ENCODE data around the gene EBNA1BP2. TPM values are rescaled to one million over a fixed set of nuclear protein-coding genes. Genes with fewer than 3 reads are reported as not detected.
"Not testable (repeated sequence)": the region's sequence is repeated elsewhere in the genome, so short reads cannot be mapped to it uniquely, and the experiment has no call there.

The EBNA1BP2 gene
- total RNA-seq = 31.9 TPM

- DNase-seq (ENCODE audit: low spot score) = peak; percentile 94
Measured at GRCh38 chr1:43171876-43172526, at the start of gene EBNA1BP2, which contains the start of gene CFAP57. TSS of gene EBNA1BP2 (minus strand) at chr1:43172290. CDS start at chr1:43172118, 172 bp downstream. TSS of gene CFAP57 (plus strand) at chr1:43172330. CDS start at chr1:43172754, 424 bp downstream.

- DNase-seq (ENCODE audit: low spot score) = no peak
Measured at GRCh38 chr1:43221797-43222196, 49.7 kb upstream of the EBNA1BP2 start.

DNA sequence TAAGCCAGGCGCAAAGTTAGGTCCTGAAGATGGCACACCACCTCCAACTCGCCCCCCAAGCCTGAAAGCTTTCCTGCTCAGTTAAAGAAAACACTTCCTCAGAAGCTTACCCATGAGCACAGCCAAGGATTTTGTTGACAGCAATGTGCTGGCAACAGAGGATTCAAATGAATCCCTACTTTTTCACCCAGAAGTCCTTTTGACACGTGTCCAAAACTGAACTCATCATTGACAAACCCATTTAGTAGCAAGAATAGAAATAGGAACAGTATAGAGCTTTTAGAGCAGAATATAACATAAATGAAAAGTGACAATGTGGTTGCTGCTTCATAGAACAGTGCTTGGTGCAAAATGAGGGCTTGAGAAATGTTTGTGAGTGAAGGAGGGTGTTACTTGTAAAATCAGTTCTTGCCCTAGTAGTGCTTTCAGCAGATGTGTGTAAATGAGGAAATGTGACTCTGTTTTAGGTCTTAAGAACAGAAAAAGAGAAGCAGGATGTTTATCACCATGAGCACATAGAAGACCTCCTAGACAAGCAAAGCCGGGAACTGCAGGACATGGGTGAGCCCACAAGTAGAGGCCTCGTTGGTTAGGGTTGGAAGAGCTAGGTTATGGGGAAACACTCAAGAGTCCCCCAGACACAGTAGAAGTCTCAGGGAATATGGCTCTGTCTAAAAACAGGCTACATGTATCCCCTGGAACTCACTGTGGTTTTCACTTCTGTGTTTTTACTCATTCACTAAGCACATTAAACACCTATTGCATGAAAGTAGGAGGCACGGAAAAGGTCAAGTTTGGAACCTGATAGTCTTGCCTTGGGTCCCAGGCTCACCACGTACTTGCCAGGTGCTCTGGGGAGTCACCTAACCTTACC lies 49.1 kb upstream of the EBNA1BP2 start:
- no peak for DNase-seq (ENCODE audit: low spot score)

DNA sequence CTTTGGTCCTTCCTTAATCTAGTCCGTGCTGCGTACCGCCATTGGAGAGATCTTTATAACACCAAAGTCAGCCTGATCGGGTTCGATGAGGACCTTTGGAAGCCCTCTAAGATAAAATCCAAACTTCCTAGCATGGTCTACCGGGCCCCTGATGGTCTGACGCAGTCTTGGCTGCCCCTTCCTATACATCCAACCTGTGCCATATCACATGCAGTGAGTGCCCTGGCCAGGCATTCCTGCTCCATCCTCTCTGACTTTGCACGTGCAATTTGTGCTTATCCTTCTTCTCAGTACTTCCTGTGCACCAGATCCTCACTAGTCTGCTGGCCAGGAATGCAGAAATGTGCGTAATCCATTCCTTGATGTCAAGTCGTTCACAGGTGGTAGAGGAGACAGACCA lies 45.7 kb upstream of the EBNA1BP2 start:
- no peak for DNase-seq (ENCODE audit: low spot score)

DNA sequence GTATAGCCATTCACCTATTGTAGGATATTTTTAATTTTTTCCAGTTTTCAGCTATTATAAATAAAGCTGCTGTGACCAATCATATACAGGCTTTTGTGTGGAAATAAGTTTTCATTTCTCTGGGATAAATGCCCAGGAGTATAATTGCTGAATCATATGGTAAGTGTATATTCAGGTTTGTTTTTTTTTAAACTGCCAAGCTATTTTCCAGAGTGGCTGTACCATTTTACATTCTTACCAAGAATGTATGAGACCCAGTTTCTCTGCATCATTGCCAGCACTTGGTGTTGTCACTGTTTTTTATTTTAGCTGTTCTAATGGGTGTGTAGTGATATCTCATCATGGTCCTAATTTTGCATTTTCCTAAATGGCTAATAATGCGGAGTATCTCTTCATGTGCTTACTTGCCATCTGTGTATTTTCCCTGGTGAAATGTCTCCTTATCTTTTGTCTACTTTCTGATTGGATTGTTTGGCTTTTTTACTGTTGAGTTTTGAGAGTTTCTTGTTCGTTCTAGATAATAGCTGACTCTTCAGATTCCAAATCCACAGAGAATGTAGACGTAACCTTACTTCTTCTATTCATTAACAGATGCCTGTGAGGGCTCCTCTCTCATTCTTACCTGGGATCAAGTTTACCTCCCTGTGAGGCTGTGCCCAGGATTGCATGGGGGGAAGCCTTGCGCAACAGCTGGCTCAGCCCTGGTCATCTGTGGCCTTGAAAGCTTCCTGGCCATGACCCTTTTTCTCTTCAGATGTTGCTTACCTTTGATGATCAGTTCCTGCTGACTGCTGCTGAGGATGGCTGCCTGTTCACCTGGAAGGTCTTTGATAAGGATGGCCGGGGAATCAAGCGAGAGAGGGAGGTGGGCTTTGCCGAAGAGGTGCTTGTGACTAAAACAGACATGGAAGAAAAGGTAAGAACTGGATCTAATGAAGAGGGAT lies 42.7 kb upstream of the EBNA1BP2 start:
- no peak for DNase-seq (ENCODE audit: low spot score)

- not testable (repeated sequence) for DNase-seq (ENCODE audit: low spot score)
Measured at GRCh38 chr1:43208277-43208676, 36.2 kb upstream of the EBNA1BP2 start.

GRCh38 chr1:43207229-43207853 lies 35.3 kb upstream of the EBNA1BP2 start:
- no peak for DNase-seq (ENCODE audit: low spot score)

DNA sequence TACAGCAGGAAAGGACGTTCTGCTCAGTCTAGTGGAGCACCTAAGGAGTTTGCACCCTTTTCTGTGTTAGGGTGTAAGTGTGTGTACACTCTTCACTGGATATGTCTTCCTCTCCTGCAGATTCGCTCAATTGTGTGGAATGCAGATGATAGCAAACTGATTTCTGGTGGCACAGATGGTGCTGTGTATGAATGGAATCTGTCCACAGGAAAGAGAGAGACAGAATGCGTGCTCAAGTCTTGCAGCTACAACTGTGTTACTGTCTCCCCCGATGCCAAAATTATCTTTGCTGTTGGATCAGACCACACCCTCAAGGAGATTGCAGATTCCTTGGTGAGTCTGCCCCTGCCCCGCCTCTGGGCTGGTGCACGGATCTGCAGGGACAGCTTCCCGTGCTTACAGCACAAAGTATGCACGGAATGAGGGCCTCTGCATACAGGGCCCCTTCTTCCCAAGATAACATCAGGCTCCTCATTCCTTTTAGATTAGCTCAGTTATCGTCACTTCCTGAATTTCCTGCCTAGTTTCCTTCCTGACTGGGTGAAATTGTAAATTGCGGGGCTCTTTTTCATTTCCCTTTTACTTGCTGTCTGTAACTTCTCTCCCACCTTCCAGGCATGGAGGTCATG lies 34.6 kb upstream of the EBNA1BP2 start:
- DNase-seq (ENCODE audit: low spot score) = peak; percentile 27

DNA sequence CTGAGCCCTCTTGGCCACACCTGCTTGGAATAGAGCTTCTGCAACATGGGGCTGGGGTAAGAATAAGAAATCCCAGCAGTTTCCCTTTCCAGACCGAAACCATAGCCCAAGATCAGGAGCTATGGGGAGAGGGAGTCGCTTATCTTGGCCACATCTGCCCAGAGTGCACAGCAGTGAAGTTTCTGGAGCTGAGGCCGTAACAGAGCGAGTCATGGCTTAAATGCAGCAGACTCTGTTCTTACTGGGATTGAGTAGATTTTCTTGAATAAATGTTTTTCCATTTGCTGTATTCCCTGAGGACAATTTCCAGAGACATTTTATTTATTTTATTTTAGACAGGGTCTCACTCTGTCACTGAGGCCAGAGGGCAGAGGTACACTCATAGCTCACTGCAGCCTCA lies 33.6 kb upstream of the EBNA1BP2 start:
- DNase-seq (ENCODE audit: low spot score) = no peak

DNA sequence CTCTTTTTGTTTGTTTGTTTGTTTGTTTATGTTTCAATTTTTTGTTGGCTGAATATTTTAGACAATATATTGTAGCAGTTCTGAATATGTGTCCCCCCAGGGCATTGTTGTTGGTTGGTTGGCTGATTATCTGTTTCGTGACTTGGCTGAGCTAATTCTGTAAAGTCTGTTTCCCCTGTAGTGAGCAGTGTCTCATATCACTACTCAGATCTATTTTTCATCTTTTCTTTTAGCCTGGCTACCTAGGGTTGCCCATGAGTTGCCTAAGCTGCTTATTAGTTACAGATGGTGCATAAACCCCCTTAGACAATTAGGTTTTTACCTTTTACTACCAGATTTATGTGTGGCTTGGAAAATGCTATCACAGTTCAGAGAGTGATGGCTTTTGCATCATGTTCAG lies 32.3 kb upstream of the EBNA1BP2 start:
- no peak for DNase-seq (ENCODE audit: low spot score)

DNA sequence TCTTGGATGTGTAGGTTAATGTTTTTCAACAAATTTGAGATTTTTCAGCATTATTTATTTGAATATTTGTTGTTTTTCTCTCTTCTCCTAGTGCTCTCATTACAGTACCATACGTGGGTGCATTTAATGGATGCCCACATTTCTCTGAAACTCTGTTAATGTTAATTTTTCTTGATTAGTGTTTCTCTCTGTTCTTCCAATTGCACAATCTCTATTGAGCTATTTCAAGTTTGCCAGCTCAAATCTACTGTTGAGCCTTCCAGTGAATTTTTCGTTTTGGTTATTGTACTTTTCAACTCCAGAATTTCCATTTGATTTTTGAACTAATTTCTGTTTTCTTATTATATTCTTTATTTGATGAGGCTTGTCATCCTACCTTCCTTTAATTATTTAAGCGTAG lies 31.8 kb upstream of the EBNA1BP2 start:
- DNase-seq (ENCODE audit: low spot score) = no peak

DNA sequence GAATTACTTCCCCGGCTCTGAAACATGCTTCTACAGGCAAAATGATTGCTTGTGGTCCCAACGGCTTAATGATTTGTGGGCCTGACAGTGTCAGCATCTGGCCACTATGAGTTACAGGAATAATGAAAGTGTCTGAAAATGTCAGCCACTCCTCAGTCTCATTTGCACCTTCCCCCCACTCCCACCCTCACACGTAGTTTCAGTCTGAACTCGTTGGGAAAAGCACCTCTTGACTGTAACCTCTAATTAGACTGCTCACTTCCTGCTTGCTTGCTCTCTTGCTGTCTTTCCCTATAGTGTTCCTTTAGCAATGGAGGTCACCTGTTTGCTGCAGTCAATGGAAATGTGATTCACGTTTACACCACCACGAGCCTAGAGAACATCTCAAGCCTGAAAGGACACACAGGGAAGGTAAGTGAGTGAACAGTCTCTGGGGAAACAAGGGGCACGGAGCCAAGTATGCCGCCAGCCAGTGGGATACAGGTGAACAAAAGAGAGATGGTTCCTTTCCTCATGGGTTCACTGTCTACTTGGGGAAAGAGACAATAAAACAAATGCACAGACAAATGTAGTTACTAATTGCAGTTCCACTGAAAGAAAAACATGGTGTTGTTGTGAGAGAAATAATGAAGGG lies 27.1 kb upstream of the EBNA1BP2 start:
- no peak for DNase-seq (ENCODE audit: low spot score)

DNA sequence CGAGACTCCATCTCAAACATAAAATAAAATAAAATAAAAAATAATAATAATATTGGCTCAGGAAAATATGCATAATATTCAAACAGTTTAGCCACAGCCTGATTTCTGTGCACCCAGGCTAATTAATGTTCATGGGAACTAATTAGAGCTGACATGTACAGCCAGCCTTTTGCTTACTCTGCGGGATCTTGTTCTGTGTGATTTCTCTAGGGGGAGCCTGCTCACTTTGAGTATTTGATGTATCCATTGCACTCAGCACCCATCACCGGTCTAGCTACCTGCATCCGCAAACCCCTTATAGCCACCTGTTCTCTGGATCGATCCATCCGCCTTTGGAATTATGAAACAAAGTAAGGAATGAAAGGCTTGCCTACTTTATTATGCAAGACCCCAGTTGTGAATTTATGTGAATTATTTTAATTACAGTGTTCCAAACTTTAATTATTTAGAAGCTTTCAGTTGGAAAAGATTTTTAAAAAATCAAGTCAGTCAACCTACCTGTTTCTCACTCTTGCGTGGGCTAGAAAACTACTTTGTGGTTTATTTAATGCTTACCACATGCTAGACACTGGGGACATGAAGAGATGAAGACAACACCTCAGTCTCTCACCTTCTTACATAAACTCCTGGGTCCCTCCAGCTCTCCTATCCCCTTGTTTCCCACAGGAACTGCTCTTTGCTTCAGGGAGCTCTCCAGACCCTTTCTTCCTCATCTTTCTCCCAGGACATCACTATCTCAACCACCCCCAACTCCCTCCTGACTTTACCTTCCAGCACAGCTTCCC lies 25.4 kb upstream of the EBNA1BP2 start:
- DNase-seq (ENCODE audit: low spot score) = no peak

DNA sequence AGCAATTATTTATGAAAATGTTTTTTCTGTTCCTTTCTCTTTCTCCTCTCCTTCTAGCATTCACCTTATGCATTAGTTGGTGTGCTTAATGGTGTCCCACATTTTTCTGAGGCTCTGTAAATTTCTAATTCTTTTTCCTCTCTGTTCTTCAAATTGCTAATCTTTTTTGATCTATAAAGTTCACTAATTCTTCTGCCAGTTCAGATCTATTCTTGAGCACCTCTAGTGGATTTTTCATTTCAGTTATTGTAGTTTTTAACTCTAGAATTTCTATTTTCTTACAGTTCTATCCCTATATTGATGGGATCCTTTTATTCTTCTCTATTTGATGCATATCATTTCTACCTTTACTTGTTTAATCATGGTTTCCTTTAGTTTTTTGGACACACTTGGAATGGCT lies 22.4 kb upstream of the EBNA1BP2 start:
- DNase-seq (ENCODE audit: low spot score) = no peak

DNA sequence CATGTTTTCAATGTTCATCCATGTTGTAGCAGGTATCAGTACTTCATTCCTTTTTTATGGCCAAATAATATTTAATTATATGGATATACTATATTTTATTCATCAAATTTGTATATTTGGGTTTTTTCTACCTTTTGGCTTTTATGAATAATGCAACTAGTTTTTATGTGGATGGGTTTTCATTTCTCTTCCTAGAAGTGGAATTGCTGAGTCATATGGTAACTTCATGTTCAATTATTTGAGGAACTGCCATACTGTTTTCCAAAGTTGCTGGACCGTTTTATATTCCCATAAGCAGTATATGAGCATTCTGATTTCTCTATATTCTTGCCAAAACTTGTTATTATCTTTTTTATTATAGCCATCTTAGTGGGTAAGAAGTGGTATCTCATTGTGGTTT lies 16.0 kb upstream of the EBNA1BP2 start:
- no peak for DNase-seq (ENCODE audit: low spot score)

DNA sequence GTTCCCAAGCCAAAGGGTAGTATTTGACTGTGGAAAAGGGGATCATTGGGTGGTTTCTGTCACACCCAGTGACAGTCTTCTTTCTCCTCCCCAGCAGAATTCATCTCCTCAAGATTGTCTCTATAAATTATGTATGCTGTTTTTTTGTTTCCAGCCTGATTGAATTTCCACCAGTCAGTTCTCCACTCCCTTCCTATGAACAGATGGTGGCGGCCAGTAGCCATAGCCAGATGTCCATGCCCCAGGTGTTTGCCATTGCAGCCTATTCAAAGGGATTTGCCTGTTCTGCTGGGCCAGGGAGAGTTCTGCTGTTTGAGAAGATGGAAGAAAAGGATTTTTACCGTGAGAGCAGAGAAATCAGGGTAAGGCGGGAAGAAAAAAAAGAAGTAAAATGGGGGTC lies 12.9 kb upstream of the EBNA1BP2 start:
- DNase-seq (ENCODE audit: low spot score) = no peak

DNA sequence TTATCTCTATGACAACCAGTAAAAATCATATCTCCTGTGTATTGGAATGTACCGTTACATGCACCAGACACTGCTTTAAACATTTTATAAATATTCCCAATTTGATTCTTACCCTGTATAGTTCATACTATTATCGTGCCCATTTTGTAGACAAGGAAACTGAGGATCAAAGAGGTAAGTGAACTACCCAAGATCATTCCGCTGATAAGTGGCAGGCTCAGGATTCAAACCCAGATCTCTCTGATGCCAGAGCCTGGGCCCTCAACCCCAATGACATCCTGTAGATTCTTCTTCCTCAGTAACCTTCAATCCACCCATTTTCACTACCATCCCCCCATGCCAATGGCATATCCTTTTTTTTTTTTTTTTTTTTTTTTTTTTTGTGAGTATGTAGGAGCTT lies 12.3 kb upstream of the EBNA1BP2 start:
- DNase-seq (ENCODE audit: low spot score) = no peak

DNA sequence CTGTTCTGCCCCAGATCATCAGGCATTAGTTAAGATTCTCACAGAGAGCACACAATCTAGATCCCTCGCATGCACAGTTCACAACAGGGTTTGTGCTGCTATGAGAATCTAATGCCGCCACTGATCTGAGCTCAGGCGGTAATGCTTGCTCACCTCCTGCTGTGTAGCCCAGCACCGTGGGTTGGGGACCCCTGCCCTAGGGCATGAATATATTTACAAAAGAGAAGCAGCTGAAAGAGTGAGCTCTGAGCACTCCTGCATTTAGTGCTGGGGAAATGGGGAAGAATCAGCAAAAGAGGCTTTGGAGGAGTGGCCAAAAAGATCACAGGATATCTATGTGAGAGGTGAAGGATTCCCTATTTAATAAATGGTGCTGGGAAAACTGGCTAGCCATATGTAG lies 5.6 kb upstream of the EBNA1BP2 start:
- DNase-seq (ENCODE audit: low spot score) = no peak

DNA sequence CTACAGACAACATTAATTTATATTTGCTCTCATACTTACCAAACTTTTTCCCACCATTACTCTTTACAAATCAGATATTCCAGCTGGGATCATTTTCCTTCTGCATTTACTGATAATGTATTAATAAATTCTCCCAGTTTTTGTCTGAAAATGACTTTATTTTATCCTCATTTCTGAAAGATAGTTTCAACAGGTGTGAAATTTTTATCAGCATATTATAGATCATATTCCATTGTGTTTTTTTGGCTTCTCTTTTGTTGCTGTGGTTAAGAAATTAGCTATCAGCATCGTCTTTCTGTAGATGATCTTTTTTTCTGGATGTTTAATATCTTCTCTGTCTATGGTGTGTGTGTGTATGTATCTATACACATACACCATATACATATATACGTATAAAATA lies 2.8 kb upstream of the EBNA1BP2 start:
- DNase-seq (ENCODE audit: low spot score) = no peak

DNA sequence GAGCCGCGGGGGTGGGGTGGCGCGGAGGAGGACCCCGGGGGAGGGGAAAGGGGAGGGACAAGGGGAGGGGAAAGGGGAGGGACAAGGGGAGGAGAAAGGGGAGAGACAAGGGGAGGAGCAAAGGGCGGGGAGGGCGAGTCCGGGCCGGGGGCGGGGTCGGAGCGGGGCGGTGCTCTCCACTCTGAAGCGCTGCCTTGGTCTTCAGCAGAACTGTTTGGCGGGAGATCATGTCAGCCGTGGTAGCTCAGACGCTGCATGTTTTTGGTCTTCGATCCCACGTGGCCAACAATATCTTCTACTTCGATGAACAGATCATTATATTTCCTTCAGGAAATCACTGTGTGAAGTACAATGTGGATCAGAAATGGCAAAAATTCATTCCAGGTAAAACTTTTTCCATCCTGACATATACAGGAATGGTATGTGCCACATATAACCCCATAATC lies 460 bp upstream of the EBNA1BP2 start:
- peak; percentile 89 for DNase-seq (ENCODE audit: low spot score)
